HG03060 (cell line): ENCODE data around the gene TGFA.

ENCODE experiments used
- ATAC-seq: cut with Tn5 transposase; IDR thresholded peaks from one replicate; pipeline ENCODE4 v1.9.1; 2021; ENCODE audit warnings: low read depth, moderate number of reproducible peaks; ENCODE audit not compliant: unreplicated experiment

TGFA gene

DNA sequence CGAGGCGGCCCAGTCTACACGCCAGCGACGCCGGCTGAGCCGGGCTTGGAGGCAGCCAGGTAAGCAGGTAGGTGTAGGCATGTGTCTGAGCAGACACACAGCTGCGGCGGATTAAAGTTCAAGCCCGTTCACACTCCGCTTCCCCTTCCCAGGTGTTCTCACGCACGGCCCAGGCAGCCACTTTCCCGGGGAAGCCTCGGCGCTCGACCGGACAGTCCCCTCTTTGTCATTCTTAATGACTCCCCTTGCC is 367 bp downstream of the TGFA start:
- no peak for ATAC-seq

- no peak for ATAC-seq
These were observed 909 bp downstream of the TGFA start for GRCh38 chr2:70552501-70553333.

DNA sequence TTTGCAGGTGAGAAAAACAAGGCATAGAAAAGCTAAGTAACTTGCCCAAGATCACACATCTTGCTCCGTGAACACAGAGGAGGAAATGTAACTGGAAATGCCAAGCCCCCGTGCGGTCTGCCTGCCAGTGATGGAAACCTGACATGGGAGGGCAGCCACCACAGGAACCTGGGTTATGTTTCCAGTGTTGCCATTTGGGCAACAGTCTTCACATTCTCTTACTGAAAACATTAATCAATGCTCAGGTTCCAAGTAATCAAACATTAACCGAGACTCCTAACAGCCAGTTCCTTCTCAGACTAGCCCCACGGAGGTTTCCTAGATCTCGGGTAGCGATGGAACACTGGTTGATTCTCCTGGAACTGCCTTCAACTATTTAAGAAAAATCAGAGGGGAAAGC is 2.5 kb downstream of the TGFA start:
- ATAC-seq = no peak

DNA sequence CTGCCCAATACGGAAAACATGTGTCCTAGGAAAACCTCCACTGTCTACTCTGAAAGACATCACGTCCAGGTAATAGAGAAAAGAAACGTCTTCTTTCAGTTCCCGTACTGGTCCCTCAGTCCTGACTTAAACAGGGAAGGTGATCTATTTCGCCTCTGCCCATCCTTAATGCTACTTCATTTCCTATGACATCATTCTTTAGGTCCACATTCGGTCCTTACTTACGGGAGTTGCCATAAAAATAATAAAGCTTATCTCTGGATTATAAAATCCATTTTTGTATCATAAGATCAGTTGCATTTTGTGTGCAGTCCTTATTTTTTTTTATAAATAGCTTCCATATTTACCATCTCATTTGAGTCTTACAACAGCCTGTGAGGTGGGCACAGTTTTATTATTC is 3.7 kb downstream of the TGFA start:
- ATAC-seq = no peak

GRCh38 chr2:70549064-70549710 is 4.4 kb downstream of the TGFA start:
- ATAC-seq = no peak

DNA sequence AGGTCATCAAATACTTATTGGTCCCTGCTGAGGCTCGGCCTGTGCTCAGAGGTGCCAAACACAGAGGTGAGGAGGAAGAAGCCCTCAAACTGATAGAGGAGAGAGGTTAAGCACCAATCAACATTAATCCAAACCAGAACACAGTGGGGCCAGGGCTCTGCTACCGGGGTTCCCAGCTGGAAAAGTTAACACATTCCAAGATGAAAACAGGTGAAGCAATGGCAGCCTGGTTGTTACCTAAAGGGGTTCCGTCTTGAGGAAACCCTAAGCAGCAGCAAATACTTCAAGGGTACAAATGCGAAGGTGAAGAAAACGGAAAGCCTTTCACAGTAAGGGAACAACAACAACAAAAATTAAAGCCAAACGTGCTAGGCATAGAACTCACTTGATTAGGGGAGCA is 5.4 kb downstream of the TGFA start:
- no peak for ATAC-seq

- ATAC-seq = no peak
These were observed 6.7 kb downstream of the TGFA start for GRCh38 chr2:70546885-70547284.

DNA sequence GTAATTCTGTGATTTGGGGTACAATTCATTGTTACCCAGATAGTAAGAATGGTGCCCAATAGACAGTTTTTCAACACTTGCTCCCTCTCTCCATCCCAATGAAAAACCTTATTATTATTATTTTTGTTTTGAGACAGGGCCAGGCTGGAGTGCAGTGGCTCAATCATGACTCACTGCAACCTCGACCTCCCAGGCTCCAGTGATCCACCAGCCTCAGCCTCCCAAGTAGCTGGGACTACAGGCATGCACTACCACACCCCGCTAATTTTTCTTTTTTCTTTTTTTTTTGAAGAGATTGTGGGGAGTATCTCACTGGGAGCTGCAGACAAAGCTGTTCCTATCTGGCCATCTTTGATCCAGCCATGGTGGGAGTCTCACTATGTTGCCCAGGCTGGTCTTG is 7.2 kb downstream of the TGFA start:
- ATAC-seq = no peak

DNA sequence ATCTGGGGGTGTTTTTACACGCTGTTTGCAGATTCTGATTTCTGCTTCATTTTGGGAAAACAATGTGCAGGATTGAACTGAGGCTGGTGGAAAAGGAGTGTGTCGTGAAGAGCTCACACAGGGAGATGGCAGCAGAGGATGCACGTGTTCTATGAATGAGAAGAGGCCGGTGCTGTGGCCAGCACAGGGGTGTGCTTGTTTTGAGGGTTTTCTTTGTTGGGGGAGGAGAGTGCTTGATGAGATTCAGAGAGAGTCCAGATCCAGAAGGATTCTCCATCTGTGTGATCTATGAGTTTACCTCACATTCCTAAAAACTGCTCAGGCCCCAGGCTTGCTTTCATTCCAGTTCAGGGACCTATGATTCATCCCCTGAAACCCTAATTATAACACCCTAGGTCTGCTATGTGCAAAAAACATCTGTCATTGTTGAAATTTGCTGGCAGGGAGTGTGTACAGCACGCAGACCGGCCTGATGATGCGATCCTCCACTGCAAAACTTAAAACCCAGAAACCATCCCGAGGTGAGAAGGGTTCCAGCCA is 12.1 kb downstream of the TGFA start:
- no peak for ATAC-seq

DNA sequence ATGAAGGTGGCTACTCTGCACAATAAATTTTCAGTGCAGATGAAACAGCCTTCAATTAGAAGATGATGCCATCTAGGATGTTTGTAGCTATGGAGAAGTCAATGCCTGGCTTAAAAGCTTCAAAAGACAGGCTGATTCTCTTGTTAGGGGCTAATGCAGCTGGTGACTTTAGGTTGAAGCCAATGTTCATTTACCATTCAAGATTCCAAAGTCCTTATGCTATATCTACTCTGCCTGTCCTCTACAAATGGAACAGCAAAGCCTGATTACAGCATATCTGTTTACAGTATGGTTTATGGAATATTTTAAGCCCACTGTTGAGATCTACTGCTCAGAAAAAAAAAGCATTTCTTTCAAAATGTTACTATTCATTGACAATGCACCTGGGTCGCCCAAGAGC is 15.8 kb downstream of the TGFA start:
- no peak for ATAC-seq

- no peak for ATAC-seq
These were observed 17.0 kb downstream of the TGFA start for GRCh38 chr2:70536517-70537055.

GRCh38 chr2:70535573-70535972 is 18.1 kb downstream of the TGFA start:
- no peak for ATAC-seq

DNA sequence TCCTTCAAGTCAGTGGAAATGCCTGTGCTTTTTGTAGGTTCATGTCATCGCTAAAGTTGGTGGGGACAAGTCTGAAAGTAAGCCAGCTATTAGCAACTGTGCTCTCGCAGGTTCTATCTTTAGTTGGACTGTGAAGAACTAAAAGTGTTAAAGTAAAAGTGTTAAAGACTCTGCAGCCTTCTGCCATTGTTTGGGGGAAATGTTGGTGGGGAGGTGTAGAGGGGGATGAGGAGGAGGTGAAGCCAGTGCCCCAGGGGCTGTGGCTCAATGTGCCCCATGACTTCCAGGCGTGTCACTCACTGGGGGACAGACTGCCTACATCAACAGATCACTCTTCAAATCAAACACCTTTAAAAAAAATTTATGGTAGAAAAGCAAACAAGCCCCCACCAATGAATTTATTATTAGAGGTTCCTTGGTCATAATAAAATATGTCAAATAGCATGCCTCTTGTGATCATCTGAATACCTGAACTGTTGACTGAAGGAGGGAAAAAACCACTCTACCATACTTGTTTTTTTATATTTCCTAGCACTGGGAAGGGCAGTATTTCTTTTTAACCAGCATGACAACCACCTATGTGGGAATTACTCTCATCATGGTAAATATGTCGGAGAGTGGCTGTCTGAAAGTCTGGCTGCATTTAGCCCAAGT is 19.3 kb downstream of the TGFA start:
- no peak for ATAC-seq

GRCh38 chr2:70532244-70532935 is 21.2 kb downstream of the TGFA start:
- no peak for ATAC-seq

- no peak for ATAC-seq
These were observed 22.1 kb downstream of the TGFA start for GRCh38 chr2:70531419-70532086.

- ATAC-seq = no peak
These were observed 24.0 kb downstream of the TGFA start for GRCh38 chr2:70529610-70530009.

DNA sequence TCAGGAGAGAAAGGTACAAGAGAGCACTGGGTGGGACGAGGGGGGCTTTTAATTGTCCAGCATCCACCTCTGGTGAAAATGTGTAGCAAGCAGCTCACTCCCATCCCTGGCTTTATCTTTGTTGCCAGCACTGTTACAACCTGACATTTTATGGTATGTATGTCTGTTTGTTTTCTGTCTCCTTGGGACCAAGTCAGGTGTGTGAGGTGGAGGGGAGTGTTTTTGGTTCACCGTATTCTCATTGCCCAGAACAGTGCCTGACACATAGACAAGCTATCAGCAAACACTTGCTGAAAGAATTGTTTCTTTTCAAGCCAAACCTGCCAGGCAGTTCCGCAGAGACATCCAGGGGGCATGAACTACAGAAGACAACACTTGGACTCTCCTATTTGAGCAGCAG is 24.7 kb downstream of the TGFA start:
- no peak for ATAC-seq

DNA sequence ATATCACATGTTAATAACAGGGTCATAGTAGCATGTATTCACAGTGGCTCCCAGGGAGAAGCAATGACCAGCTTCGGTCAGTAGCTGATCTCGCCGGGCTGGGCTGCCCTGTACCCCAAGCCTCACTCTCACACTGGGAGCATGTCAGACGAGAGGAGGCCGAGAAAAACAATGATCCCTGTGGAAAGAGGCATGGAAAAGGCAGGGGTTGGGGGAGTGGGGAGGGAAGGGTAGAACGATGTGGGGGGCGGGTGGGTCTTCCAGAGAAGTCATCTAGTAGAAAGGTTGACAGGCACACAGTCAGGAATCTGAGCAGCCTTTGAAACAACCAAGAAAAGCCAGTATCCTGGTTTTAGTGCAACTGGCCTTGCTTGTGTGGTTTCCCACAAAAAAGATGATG is 25.4 kb downstream of the TGFA start:
- no peak for ATAC-seq

DNA sequence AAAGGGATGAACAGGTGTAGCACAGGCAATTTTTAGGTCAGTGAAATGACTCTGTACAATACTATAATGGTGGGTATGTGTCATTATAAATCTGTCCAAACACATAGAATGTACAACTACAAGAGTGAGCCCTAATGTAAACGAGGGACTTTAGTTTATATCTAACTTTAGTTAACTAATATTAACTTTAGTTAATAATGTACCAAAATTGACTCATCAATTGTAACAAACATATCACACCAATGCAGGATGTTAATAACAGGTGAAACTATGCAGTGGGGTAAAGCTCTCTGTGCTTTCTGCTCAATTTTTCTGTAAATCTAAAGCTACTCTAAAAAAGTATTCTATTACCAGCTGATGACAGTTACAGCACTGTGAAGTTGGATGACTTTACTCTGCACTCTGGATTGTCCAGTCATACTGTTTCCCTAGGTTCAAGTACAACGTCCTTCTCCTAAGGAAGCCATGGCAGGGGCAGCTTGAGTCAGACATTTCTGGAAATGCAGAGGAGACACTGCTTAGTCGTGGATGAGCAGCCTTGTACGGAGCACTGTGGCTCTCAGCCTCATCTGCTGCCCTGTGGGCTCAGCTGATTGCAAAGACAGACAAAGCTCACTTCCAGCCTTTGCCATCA is 26.1 kb downstream of the TGFA start:
- ATAC-seq = no peak

- ATAC-seq = no peak
These were observed 27.5 kb downstream of the TGFA start for GRCh38 chr2:70526126-70526525.
